ENCODE data around the gene INTS15.

INTS15 gene

DNA sequence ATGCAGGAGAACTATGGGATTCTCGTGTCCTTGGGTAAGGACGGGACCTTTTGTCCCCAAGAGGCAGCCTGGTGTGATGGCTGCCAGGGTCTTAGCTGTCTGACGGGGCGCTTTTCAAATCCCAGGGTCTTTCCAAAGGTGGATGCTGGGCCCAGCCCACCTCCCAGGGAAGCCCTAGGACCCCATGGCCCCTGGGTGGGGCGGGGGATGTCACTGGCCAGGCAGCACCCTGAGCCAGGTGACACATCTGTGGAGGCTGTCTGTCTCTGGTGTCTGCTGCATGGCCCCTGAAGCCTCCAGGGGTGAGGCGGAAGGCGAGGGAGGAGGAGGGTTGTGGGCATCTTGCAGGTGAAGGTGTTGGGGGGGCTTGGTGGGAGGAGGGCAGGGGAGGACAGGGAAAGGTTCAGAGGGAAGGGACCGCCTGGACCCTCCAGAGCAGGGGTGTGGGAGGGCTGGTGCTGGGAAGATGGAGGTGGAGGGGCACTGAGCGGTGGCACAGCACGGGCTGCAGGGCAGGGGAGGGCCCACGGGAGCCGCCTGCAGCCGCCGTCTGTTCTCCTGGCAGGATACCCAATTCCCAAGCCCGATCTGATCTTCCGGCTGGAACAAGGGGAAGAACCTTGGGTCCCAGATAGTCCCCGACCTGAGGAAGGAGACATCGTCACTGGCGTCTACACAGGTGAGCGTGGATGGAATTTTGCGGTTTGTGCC is 54.2 kb downstream of the INTS15 start:
- DNase-seq = no peak

- no peak for DNase-seq
Measured at GRCh38 chr7:6644728-6645127, 54.9 kb downstream of the INTS15 start.

- no peak for DNase-seq
Measured at GRCh38 chr7:6646465-6646864, 56.6 kb downstream of the INTS15 start.

DNA sequence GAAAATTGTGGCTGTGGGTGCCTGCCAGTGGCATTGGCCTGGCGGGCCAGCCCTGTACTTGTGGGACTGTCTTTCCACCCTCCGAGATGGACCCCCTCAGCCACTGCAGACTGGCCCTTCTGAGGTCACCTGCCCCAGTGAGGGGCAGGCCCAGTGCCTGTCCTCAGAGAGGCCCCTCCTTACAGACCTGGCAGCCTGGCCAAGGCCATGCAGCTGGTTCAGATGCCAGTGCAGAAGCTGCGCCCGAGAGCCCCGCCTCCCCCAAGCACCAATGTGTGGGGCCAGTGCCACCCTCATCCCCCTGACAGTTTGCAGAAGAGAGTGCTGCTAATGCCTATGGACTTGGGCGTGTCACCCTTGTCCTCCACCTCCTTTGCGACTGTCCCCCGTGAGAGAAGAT is 57.3 kb downstream of the INTS15 start:
- no peak for DNase-seq

- DNase-seq = no peak
Measured at GRCh38 chr7:6647541-6647940, 57.7 kb downstream of the INTS15 start.

- no peak for DNase-seq
Measured at GRCh38 chr7:6648066-6648814, 58.4 kb downstream of the INTS15 start.

GRCh38 chr7:6648815-6649104 is 58.9 kb downstream of the INTS15 start:
- no peak for DNase-seq

GRCh38 chr7:6649241-6649961 is 59.6 kb downstream of the INTS15 start:
- no peak for DNase-seq

DNA sequence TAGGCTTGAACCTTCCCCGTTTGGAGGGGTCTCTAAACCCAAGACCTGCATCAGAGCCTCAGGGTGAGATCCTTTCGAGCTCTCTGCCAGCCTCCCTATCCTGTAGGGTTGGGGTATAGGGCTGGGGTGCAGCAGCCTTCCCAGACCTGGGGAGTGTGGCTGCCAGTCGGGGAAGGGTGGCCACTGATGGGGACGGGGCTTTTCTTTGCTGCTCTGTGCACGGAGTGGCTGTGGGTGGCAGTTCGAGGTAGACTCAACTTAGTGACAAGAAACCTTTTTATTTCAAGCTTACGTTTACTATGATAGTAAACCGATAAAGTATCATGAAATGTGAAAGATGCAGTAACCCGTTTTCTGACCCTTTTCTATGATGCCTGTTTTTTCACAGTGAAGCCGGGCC is 60.3 kb downstream of the INTS15 start:
- no peak for DNase-seq

- DNase-seq = no peak
Measured at GRCh38 chr7:6650521-6651011, 60.7 kb downstream of the INTS15 start.

GRCh38 chr7:6651851-6652445 is 62.1 kb downstream of the INTS15 start:
- DNase-seq = no peak

- no peak for DNase-seq
Measured at GRCh38 chr7:6652446-6653011, 62.7 kb downstream of the INTS15 start.

DNA sequence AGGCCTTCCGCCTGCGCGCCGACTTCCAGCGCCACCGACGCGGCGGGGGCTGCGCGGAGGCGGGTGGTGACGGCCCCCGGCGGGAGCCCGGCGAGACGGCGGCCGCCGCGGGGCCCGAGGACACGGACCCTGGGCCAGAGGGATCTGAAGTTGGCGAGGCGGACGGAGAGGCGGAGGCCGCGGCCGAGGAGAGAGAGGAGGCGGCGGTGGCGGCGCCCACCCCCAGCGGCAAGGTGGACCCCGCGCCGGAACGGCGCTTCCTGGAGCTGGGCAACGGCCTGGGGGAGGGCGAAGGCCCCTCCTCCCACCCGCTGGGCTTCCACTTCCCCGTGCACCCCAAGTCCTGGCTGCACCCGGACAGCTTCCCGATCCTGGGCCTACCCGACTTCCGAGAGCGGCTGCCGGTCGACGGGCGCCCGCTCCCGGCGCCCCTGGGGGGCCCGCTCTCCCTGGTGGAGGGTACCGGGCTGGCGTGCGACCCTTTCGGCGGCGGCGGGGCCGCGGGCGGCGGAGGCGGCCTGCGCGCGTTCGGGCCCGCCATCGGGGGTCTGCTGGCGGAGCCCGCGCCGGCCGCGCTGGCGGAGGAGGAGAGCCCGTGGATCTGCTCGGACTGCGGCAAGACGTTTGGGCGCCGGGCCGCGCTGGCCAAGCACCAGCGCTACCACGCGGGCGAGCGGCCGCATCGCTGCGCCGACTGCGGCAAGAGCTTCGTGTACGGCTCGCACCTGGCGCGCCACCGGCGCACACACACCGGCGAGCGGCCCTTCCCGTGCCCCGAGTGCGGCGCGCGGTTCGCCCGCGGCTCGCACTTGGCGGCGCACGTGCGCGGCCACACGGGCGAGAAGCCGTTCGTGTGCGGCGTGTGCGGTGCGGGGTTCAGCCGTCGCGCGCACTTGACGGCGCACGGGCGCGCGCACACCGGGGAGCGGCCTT is 63.5 kb downstream of the INTS15 start:
- DNase-seq = no peak

GRCh38 chr7:6654113-6654841 is 64.5 kb downstream of the INTS15 start:
- DNase-seq = no peak

GRCh38 chr7:6654842-6655610 is 65.2 kb downstream of the INTS15 start:
- no peak for DNase-seq

DNA sequence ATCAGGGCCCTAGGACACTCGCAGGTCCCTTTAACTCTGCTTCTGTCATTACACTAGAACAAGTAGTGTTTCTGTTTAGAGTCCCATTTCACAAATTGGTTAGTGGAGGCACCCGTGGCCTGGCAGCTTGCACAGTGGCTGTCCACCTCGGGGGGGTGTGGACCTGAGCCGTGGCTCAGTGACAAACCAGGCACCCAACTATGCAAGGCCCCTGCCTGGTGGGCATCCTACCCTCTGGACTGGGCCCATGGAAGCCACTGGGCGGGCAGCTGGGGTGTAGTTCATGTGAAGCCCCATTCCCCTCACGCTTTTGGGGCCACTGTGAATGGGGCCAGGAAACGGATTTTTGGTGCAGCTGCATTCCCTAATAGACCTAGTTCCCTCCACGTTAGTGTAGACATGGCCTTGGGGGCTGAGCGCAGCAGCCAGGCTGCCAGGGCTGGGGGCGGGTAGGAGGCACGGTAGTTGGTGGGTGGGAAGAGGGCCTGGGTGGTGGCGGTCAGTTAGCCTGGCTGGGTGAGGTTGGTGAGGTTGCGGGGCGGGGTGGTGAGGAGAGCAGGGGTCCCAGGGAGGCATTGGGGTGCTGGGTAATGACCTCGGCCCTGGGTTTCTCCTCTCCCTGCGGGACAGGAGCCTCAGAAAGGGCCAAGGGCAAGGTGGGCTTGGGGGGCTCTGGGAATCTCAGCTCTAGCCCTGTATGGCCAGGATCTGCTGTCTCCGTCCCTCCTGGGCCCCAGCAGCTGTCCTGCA is 66.0 kb downstream of the INTS15 start:
- no peak for DNase-seq

GRCh38 chr7:6656413-6656812 is 66.6 kb downstream of the INTS15 start:
- no peak for DNase-seq

Measured in CD4-positive, alpha-beta T cell treated with Interleukin-4 for 1 hour (primary cell).